Measurements from ENCODE around the gene KLC1.

Gene KLC1

GRCh38 chr14:103699261-103699661 is 70.2 kb downstream of the KLC1 start:
- in situ Hi-C loops (cut with HindIII; ENCODE audit: low pct_unique_long_range_greater_than_20kb, low sequenced_read_pairs), result no loop called here
- DNase-seq (ENCODE audit: low read depth in 1 of 2, low spot score in 1 of 2), result no peak
- TF ChIP-seq JUND (IDR thresholded peaks at IDR 0.05; ENCODE audit: low read depth), result no peak

- TF ChIP-seq JUND (IDR thresholded peaks at IDR 0.05; ENCODE audit: low read depth), result no peak
- in situ Hi-C loops (cut with HindIII; ENCODE audit: low pct_unique_long_range_greater_than_20kb, low sequenced_read_pairs), result no loop called here
- no peak for DNase-seq (ENCODE audit: low read depth in 1 of 2, low spot score in 1 of 2)
Observed at GRCh38 chr14:103699901-103700752, 71.1 kb downstream of the KLC1 start.

- no peak for DNase-seq (ENCODE audit: low read depth in 1 of 2, low spot score in 1 of 2)
- TF ChIP-seq JUND (IDR thresholded peaks at IDR 0.05; ENCODE audit: low read depth), result no peak
- in situ Hi-C loops (cut with HindIII; ENCODE audit: low pct_unique_long_range_greater_than_20kb, low sequenced_read_pairs), result no loop called here
Observed at GRCh38 chr14:103700753-103701490, 71.9 kb downstream of the KLC1 start.

GRCh38 chr14:103702095-103702494 is 73.1 kb downstream of the KLC1 start:
- TF ChIP-seq JUND (IDR thresholded peaks at IDR 0.05; ENCODE audit: low read depth), result no peak
- no peak for DNase-seq (ENCODE audit: low read depth in 1 of 2, low spot score in 1 of 2)
- in situ Hi-C loops (cut with HindIII; ENCODE audit: low pct_unique_long_range_greater_than_20kb, low sequenced_read_pairs), result no loop called here

- TF ChIP-seq JUND (IDR thresholded peaks at IDR 0.05; ENCODE audit: low read depth), result no peak
- in situ Hi-C loops (cut with HindIII; ENCODE audit: low pct_unique_long_range_greater_than_20kb, low sequenced_read_pairs), result no loop called here
- no peak for DNase-seq (ENCODE audit: low read depth in 1 of 2, low spot score in 1 of 2)
Observed at GRCh38 chr14:103702497-103703432, 73.8 kb downstream of the KLC1 start.

- TF ChIP-seq JUND (IDR thresholded peaks at IDR 0.05; ENCODE audit: low read depth), result no peak
- in situ Hi-C loops (cut with HindIII; ENCODE audit: low pct_unique_long_range_greater_than_20kb, low sequenced_read_pairs), result no loop called here
- no peak for DNase-seq (ENCODE audit: low read depth in 1 of 2, low spot score in 1 of 2)
Observed at GRCh38 chr14:103703433-103704385, 74.7 kb downstream of the KLC1 start.

- no peak for TF ChIP-seq JUND (IDR thresholded peaks at IDR 0.05; ENCODE audit: low read depth)
- DNase-seq (ENCODE audit: low read depth in 1 of 2, low spot score in 1 of 2), result no peak
- in situ Hi-C loops (cut with HindIII; ENCODE audit: low pct_unique_long_range_greater_than_20kb, low sequenced_read_pairs), result no loop called here
Observed at GRCh38 chr14:103704708-103705107, 75.7 kb downstream of the KLC1 start.

- TF ChIP-seq JUND (IDR thresholded peaks at IDR 0.05; ENCODE audit: low read depth), result no peak
- no peak for DNase-seq (ENCODE audit: low read depth in 1 of 2, low spot score in 1 of 2)
- in situ Hi-C loops (cut with HindIII; ENCODE audit: low pct_unique_long_range_greater_than_20kb, low sequenced_read_pairs), result no loop called here
Observed at GRCh38 chr14:103705118-103705503, 76.1 kb downstream of the KLC1 start.

- in situ Hi-C loops (cut with HindIII; ENCODE audit: low pct_unique_long_range_greater_than_20kb, low sequenced_read_pairs), result no loop called here
- DNase-seq (ENCODE audit: low read depth in 1 of 2, low spot score in 1 of 2), result no peak
- no peak for TF ChIP-seq JUND (IDR thresholded peaks at IDR 0.05; ENCODE audit: low read depth)
Observed at GRCh38 chr14:103705504-103706284, 76.7 kb downstream of the KLC1 start.

- DNase-seq (ENCODE audit: low read depth in 1 of 2, low spot score in 1 of 2), result no peak
- no peak for TF ChIP-seq JUND (IDR thresholded peaks at IDR 0.05; ENCODE audit: low read depth)
- in situ Hi-C loops (cut with HindIII; ENCODE audit: low pct_unique_long_range_greater_than_20kb, low sequenced_read_pairs), result no loop called here
Observed at GRCh38 chr14:103706551-103707328, 77.7 kb downstream of the KLC1 start.

Measured in T47D (cell line).